ENCODE results near the gene SRRM4. TPM values are rescaled to one million over a fixed set of nuclear protein-coding genes. Genes with fewer than 3 reads are reported as not detected.

Gene SRRM4
- total and polyA plus RNA-seq, 10 of the 15 experiments (the other 5 are each of a cell fraction or from before 2014, with no cell fraction given) = under 0.01 to 0.01 TPM; not detected in 8

DNA sequence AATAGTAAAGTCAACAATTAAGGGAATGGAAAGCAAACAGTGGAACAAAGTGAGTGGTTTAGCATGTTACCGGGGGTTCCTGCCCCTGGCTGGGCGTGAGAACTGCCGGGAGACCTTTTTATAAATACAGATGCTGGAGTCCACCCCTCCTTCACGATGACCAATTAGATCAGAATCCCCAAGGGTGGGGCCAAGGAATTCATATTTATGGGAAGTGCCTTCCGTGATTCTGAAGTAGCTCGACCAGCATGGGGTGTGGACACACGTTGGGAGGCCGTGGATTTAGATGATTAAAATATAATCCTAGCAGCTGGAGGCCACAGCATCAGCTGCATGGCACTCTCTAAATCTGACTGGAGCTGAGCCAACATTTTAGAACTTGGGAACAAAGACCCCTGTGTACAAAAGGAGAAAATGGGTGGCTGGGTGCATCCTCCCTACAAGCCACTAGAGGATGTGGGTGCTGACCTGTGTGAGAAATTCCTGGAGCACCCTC lies 87.9 kb downstream of the SRRM4 start:
- ChIA-PET RAD21 (ENCODE audit: unreplicated experiment) (no interaction called here), SMC1A (ENCODE audit: uncharacterized antibody, unreplicated experiment) (interaction anchor here (0.6 kb wide), 1 partner anchor 1259 kb away, joined by 3 read pairs; no protein-coding TSS in a partner anchor), CTCF (no interaction called here), POLR2A (no interaction called here)
- Histone ChIP-seq H3K4me1 (ENCODE audit: control insufficient read depth, insufficient read depth, low read length) (no peaks in the 10 kb centered on the region), H3K9me3 (replicated peaks; ENCODE audit: control insufficient read depth, insufficient read depth, low read length) (no peaks in the 10 kb centered on the region), H3K4me3 (no peak overlapping the region), H2AFZ (ENCODE audit: control insufficient read depth, low read depth, low read length) (no peak overlapping the region), H3K27me3 (replicated peaks in 1 of 2; ENCODE audit: control insufficient read depth in 2 of 2, insufficient read depth in 2 of 2, low read length in 1 of 2) (no peaks in the 10 kb centered on the region), H3K4me2 (ENCODE audit: control insufficient read depth, insufficient read depth) (no peak overlapping the region), H3K36me3 (ENCODE audit: control insufficient read depth in 2 of 2, insufficient read depth in 2 of 2, low read length in 1 of 2) (no peaks in the 10 kb centered on the region), H3K79me2 (ENCODE audit: control insufficient read depth, insufficient read depth, low read length) (no peaks in the 10 kb centered on the region), H3K9ac (ENCODE audit: control insufficient read depth, insufficient read depth, low read length) (no peak overlapping the region), H3K27ac (ENCODE audit: control insufficient read depth, insufficient read depth) (no peak overlapping the region), H4K20me1 (ENCODE audit: control insufficient read depth, insufficient read depth) (no peaks in the 10 kb centered on the region)
- WGBS (ENCODE audit: insufficient coverage, insufficient replicate concordance, low lambda C conversion rate, missing lambda C conversion rate) = 2% methylated on average over 8 of the region's 8 CpGs
- no peak for FAIRE-seq
- BruUV-seq (replicated peaks) = no TSS peak
- in situ Hi-C loops (cut with MboI) = no loop called here
- ATAC-seq = no peak
- no peak for DNase-seq (ENCODE audit: low read depth, low spot score)
- intact Hi-C loops (cut with micrococcal nuclease; ENCODE audit: unreplicated experiment) = no loop called here
- TF ChIP-seq RAD21 (IDR thresholded peaks at IDR 0.05; ENCODE audit: insufficient read depth, low read depth, low read length) (no peak), MYC (IDR thresholded peaks at IDR 0.05; ENCODE audit: insufficient read depth, insufficient read length, insufficient replicate concordance, low read length, severe bottlenecking) (no peak), YBX1 (IDR thresholded peaks at IDR 0.05) (no peak), BMI1 (IDR thresholded peaks at IDR 0.05; ENCODE audit: borderline replicate concordance) (no peak), ZNF24 (IDR thresholded peaks at IDR 0.05) (no peak), DPF2 (IDR thresholded peaks at IDR 0.05) (no peak), SRF (IDR thresholded peaks at IDR 0.05; ENCODE audit: low read depth in 2 of 2, low read length in 2 of 2) (no peak), MTA2 (IDR thresholded peaks at IDR 0.05; ENCODE audit: low read depth) (no peak), KAT2A (conservative IDR thresholded peaks at IDR 0.05; ENCODE audit: control insufficient read depth, low read depth, low read length) (no peak)
- TF ChIP-seq, protein P1, sequence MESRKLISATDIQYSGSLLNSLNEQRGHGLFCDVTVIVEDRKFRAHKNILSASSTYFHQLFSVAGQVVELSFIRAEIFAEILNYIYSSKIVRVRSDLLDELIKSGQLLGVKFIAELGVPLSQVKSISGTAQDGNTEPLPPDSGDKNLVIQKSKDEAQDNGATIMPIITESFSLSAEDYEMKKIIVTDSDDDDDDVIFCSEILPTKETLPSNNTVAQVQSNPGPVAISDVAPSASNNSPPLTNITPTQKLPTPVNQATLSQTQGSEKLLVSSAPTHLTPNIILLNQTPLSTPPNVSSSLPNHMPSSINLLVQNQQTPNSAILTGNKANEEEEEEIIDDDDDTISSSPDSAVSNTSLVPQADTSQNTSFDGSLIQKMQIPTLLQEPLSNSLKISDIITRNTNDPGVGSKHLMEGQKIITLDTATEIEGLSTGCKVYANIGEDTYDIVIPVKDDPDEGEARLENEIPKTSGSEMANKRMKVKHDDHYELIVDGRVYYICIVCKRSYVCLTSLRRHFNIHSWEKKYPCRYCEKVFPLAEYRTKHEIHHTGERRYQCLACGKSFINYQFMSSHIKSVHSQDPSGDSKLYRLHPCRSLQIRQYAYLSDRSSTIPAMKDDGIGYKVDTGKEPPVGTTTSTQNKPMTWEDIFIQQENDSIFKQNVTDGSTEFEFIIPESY (IDR thresholded peaks at IDR 0.05) = no peak
- TF ChIP-seq, protein P2, sequence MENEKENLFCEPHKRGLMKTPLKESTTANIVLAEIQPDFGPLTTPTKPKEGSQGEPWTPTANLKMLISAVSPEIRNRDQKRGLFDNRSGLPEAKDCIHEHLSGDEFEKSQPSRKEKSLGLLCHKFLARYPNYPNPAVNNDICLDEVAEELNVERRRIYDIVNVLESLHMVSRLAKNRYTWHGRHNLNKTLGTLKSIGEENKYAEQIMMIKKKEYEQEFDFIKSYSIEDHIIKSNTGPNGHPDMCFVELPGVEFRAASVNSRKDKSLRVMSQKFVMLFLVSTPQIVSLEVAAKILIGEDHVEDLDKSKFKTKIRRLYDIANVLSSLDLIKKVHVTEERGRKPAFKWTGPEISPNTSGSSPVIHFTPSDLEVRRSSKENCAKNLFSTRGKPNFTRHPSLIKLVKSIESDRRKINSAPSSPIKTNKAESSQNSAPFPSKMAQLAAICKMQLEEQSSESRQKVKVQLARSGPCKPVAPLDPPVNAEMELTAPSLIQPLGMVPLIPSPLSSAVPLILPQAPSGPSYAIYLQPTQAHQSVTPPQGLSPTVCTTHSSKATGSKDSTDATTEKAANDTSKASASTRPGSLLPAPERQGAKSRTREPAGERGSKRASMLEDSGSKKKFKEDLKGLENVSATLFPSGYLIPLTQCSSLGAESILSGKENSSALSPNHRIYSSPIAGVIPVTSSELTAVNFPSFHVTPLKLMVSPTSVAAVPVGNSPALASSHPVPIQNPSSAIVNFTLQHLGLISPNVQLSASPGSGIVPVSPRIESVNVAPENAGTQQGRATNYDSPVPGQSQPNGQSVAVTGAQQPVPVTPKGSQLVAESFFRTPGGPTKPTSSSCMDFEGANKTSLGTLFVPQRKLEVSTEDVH (IDR thresholded peaks at IDR 0.05; ENCODE audit: low read depth, partially characterized antibody) = no peak
- TF ChIP-seq, protein P3, sequence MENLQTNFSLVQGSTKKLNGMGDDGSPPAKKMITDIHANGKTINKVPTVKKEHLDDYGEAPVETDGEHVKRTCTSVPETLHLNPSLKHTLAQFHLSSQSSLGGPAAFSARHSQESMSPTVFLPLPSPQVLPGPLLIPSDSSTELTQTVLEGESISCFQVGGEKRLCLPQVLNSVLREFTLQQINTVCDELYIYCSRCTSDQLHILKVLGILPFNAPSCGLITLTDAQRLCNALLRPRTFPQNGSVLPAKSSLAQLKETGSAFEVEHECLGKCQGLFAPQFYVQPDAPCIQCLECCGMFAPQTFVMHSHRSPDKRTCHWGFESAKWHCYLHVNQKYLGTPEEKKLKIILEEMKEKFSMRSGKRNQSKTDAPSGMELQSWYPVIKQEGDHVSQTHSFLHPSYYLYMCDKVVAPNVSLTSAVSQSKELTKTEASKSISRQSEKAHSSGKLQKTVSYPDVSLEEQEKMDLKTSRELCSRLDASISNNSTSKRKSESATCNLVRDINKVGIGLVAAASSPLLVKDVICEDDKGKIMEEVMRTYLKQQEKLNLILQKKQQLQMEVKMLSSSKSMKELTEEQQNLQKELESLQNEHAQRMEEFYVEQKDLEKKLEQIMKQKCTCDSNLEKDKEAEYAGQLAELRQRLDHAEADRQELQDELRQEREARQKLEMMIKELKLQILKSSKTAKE (IDR thresholded peaks at IDR 0.05; ENCODE audit: low read depth, poor library complexity, severe bottlenecking) = no peak
